Measurements from ENCODE around the gene VWA5B1.

The VWA5B1 gene

GRCh38 chr1:20290624-20291597 lies at the start of gene VWA5B1:
Gene VWA5B1, plus strand, starts transcription at chr1:20290875. Its CDS starts 19,727 bp downstream, at chr1:20310602.
- TF ChIP-seq CTCF (IDR thresholded peaks at IDR 0.05; ENCODE audit: low read depth, low read length, missing control alignments): no peak
- H3K4me3 ChIP-seq (ENCODE audit: low read depth, low read length): no peak within 1 kb of the TSS
- in situ Hi-C loops (cut with HindIII; ENCODE audit: low sequenced_read_pairs): no loop called here
- no peak for DNase-seq (ENCODE audit: low read depth)

DNA sequence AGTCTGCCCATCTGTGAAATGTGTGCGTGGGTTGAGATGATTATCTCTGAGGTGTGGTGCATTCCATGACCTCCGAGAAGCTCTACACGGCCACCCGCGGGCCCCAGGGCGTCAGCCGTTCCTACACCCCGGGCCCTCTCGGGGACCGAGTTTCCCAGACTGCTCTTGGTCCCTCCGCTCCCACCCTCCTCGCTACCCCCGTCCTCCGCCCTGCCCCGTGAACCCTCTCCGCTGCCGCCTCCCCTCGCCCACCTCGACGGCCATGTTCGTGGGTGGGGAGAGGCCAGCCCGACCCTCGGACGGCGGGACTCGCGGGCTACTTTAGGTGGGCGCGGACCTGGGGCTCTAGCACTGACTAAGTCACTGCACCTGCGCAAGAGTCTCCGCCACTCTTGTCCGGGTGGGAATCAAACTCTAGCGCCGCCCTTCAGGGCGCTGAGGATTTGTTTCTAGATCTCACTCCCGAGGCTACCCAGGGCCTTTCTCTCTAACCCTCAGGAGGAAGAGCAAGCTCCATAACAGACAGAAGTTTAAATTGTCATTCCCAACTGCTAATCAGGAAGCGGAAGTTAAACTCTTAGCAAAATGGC lies 47.7 kb upstream of the VWA5B1 start:
- no peak overlapping the region for H3K4me3 ChIP-seq (ENCODE audit: low read depth, low read length)
- in situ Hi-C loops (cut with HindIII; ENCODE audit: low sequenced_read_pairs): no loop called here
- no peak for DNase-seq (ENCODE audit: low read depth)
- TF ChIP-seq CTCF (IDR thresholded peaks at IDR 0.05; ENCODE audit: low read depth, low read length, missing control alignments): no peak

DNA sequence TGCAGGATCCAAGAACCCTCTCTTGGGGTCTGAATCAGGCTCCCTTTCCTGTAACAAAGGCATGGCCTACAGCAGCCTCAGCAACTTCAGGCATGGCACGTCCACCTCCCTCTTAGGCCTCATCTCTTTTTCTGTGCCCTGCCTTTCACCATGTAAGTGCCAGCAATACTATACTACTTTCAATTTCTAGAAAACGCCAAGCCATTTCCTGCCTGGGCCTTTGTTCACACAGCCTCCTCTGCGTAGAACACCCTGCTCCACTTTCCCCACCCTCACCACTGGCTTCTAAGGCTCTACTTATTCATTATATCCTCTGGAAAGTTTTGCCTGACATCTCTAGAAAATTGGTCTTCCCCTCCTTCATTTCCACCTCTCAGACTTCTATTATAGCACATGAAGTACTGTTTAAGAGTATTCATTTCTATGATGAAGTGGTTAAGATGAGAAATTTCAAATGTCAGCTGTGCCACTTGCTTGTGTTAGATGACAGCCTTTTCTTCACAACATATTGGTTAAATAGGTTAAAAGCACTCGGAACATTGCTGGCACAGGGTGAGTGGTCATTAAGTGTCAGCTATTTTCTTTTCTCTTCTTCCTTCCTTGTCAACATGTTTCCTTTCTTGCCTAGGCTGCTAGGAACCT lies 41.6 kb upstream of the VWA5B1 start:
- DNase-seq (ENCODE audit: low read depth): no peak
- no peak overlapping the region for H3K4me3 ChIP-seq (ENCODE audit: low read depth, low read length)
- in situ Hi-C loops (cut with HindIII; ENCODE audit: low sequenced_read_pairs): no loop called here
- no peak for TF ChIP-seq CTCF (IDR thresholded peaks at IDR 0.05; ENCODE audit: low read depth, low read length, missing control alignments)

- in situ Hi-C loops (cut with HindIII; ENCODE audit: low sequenced_read_pairs): no loop called here
- no peak for TF ChIP-seq CTCF (IDR thresholded peaks at IDR 0.05; ENCODE audit: low read depth, low read length, missing control alignments)
- DNase-seq (ENCODE audit: low read depth): no peak
- no peak overlapping the region for H3K4me3 ChIP-seq (ENCODE audit: low read depth, low read length)
Measured at GRCh38 chr1:20250340-20250989, 40.2 kb upstream of the VWA5B1 start.

GRCh38 chr1:20252587-20252986 lies 38.1 kb upstream of the VWA5B1 start:
- H3K4me3 ChIP-seq (ENCODE audit: low read depth, low read length): no peak overlapping the region
- in situ Hi-C loops (cut with HindIII; ENCODE audit: low sequenced_read_pairs): no loop called here
- no peak for TF ChIP-seq CTCF (IDR thresholded peaks at IDR 0.05; ENCODE audit: low read depth, low read length, missing control alignments)
- no peak for DNase-seq (ENCODE audit: low read depth)

DNA sequence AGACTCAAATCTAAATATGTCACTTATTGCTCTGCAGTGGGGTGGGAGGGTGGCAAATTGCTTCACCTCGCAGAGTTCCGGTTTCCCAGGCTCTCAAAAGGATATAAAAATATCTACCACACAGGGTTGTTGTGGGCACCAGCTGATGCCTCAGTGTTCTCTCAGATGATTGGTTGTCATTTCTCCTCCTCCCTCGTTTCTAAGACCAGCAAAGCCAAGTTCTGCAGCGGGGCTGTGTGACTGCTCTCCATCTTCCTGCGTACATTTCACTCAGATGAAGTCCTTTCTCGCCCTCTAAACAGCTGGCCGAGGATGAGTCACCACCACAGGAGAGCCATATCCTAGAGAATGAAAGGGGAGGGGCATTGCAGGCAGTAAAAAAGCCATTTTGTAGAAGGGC lies 35.0 kb upstream of the VWA5B1 start:
- in situ Hi-C loops (cut with HindIII; ENCODE audit: low sequenced_read_pairs): no loop called here
- peak; percentile 32 for DNase-seq (ENCODE audit: low read depth)
- H3K4me3 ChIP-seq (ENCODE audit: low read depth, low read length): no peak overlapping the region
- TF ChIP-seq CTCF (IDR thresholded peaks at IDR 0.05; ENCODE audit: low read depth, low read length, missing control alignments): no peak

All from astrocyte of the cerebellum (primary cell).